Omental fat pad (tissue), 4 donors: ENCODE data around the gene HRAS. TPM values are rescaled to one million over a fixed set of nuclear protein-coding genes. Genes with fewer than 3 reads are reported as not detected.

ENCODE experiments used
- ATAC-seq: fragments of 150-250 bp; one replicate; pipeline ENCODE4 v1.9.1; 2016; ENCODE audit warnings: mild to moderate bottlenecking, moderate library complexity; ENCODE audit not compliant: low FRiP score
- DNase-seq: peaks from one replicate; pipeline ENCODE4 v3.0.0-alpha.2; 2019; ENCODE audit warnings: low spot score
- total RNA-seq, 4 donors: library from RNA; depleted of rRNA; stranded (reverse); fragments of >200 nt; gene quantifications; one replicate each; pipeline ENCODE4 v1.1.0, GENCODE V29; 2016
- TF ChIP-seq, protein P1 (sequence below), 3 donors: fragments of 450-650 bp; IDR thresholded peaks; one replicate each; pipeline ENCODE4 v1.5.1; 2016 to 2017; ENCODE audit warnings: antibody characterized with exemption in 3 of 3, mild to moderate bottlenecking in 3 of 3, moderate library complexity in 2 of 3

Gene HRAS
- total RNA-seq = 10 to 100 TPM; 30.1 to 44.9 (median 35.0) TPM

DNA sequence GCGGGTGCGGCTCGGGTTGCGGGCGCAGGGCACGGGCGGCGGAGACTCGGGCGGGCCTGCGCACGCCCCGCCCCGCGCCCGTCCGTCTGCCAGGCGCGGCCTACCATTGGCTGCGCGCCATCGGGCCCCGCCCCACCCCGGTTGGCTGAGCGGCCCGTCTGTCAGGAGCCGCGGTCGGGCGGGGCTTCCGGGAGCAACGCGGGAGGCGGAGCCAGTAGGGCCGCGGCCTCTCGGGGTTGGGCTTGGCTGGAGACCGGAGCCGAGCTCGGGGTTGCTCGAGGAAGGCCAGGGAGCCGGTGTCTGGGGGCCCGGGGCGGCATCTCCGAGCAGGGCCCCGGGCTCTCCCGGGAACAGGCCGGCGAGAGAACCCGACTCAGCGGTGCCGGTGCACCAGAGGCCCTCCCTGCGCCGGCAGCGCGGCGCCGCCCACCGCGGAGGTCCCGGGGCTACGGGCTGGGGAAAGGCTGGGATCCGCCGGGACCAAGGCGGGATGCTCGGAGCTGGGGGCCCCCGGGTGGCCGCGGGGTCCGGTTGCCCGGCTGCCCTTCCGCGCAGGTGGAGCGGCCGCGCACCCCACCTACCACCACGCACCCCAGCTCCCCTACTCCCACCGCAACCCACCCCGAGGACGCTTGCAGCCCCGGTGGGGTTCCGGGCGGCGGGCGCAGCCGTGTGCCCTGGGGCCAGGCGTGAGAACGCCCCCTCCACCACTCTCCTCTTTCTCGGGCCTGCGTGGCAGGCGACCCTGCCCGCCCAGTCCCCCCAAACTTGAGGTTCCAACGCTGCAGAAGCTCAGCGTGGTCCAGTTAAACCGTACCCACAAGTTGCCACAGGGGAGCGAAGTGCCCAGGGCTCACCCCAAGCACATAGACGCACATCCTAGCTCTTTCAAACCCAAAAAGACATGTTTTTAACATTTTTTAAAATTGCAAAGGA, at the start of gene HRAS:
Gene HRAS (minus strand): TSS at position 58 of the 936 bp plus-strand sequence.
- peak; percentile 75 for DNase-seq
- ATAC-seq = peak; percentile 88
- TF ChIP-seq, protein P1, sequence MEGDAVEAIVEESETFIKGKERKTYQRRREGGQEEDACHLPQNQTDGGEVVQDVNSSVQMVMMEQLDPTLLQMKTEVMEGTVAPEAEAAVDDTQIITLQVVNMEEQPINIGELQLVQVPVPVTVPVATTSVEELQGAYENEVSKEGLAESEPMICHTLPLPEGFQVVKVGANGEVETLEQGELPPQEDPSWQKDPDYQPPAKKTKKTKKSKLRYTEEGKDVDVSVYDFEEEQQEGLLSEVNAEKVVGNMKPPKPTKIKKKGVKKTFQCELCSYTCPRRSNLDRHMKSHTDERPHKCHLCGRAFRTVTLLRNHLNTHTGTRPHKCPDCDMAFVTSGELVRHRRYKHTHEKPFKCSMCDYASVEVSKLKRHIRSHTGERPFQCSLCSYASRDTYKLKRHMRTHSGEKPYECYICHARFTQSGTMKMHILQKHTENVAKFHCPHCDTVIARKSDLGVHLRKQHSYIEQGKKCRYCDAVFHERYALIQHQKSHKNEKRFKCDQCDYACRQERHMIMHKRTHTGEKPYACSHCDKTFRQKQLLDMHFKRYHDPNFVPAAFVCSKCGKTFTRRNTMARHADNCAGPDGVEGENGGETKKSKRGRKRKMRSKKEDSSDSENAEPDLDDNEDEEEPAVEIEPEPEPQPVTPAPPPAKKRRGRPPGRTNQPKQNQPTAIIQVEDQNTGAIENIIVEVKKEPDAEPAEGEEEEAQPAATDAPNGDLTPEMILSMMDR (IDR thresholded peaks at IDR 0.05) = no peak

DNA sequence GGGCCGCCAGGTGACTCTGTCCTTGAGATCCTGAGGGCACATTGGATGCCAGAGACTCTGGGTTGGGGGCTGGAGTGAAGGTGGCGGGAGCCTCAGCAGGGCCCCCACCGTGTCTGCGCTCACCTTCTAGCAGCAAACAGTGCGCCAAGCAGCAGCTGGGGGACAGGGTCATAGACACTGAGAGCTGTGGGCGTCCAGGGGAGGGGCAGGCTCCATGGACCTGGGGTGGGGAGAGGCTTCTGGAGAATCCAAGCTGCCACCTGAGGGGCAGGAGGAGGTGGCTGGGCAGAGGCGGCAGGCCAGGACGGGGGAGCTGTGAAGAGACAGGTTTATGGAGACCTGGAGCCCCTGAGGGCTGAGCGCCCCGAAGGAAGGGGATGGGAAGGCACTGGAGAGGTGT, 48.9 kb upstream of the HRAS start:
- TF ChIP-seq, protein P1 (IDR thresholded peaks at IDR 0.05) = no peak
- DNase-seq (no peak), ATAC-seq (no peak)

DNA sequence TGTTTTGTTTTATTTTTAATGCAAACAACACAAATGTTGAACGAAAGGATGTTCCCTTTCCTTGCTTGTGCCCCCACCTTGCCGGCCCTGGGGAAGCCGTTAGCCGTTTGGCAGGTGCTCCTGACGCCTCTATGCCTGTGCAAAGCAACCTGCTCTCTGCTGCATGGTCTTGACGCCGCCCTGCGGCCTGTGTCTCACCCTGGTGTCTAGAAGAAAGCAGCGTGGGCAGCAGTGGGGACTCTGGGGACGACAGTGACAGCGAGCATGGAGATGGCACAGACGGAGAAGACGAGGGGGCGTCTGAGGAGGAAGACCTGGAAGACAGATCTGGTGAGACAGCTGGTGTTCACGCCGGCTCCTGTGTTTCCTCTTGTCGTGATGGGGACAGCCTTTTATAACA, 46.4 kb upstream of the HRAS start:
- DNase-seq (no peak), ATAC-seq (no peak)
- TF ChIP-seq, protein P1 (IDR thresholded peaks at IDR 0.05) = no peak

DNA sequence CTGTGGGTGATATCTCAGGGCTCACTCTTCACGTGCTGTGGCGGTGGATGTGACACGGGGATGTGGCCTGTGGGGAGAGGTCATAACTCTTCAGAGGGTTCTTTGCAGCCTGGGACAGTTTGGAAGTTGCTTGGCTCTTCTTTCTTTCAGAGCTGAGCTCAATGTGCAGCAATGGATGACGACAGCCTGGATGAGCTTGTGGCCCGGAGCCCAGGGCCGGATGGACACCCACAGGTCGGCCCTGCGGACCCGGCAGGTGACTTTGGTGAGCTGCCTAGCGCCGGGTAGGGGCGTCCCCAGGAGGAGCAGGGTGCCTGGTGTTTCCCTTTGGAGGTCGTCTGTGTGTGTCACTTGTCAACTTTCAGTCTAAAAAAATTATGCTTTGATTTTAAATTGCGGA, 46.0 kb upstream of the HRAS start:
- DNase-seq (no peak), ATAC-seq (no peak)
- TF ChIP-seq, protein P1 (IDR thresholded peaks at IDR 0.05) = no peak

DNA sequence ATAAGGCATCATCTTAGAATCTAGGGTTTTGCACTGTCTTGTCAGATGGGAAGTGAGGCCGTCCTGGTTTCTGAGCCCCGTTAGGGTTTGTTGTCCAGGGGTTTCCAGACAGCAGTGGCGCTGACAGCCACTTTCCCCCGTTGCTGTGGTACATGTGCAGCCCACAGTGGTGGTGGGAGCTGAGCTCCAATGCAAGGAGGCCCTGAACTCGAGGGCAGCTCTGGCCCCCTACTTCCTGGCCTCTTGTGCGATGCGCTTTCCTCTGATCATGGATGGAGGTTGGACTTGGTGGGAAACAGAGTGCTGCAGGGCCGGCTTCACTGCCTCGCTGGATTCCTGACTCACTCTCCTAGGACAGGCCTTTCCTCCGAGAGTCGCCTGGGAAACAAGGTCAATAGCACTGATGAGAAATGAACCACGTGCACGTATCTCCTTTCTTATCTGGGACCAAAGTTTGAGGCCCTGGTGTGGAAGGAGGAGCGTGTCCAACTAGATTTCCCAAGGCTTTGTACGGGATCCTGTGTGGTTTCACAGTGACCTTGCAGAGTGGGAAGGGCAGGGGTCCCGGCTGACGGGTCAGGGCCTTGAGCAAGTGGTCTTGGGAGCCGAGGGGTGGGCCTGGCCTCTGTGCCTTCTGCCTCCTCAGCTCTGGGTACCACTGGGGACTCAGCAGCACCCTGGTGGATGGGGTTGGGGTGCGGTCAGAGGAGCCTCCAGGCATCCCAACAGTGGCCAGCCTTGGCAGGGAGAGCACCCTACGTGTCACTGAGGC, 44.6 kb upstream of the HRAS start:
- TF ChIP-seq, protein P1 (IDR thresholded peaks at IDR 0.05) = no peak
- DNase-seq (no peak), ATAC-seq (no peak)

DNA sequence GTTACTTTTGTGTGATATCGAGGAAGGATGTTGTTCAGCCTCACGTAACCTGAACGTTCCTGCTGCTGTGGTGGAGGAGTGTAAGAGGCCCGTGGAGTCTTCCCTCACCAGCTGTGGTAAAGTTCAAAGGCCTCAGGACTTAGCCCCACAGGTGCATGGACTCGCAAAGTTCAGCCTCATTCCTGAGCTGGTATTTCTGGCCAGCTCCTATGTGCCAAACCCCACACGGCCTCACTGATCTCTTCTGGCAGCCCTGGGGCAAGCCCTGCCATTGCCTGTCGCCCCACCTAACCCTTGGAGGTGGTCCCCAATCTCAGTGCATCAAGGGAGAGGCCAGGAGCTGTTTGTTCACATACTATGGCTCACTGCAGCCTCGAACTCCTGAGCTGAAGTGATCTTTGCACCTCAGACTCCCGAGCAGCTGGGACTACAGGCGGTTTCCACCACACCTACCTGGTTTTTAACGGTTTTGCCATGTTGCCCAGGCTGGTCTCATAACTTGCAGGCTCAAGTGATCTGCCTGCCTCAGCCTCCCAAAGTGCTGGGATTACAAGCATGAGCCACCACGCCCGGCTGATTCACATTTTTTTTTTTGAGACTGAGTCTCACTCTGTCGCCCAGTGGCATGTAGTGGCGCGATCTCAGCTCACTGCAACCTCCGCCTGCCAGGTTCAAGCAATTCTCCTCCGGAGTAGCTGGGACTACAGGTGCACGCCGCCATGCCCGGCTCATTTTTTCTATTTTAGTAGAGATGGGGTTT, 43.1 kb upstream of the HRAS start:
- ATAC-seq = no peak
- no peak for DNase-seq
- TF ChIP-seq, protein P1 (IDR thresholded peaks at IDR 0.05) = no peak
